Gastrocnemius medialis (tissue), 4 donors: ENCODE data around the gene MOCS3.

ENCODE experiments used
- POLR2A ChIP-seq, 2 donors: fragments of 450-650 bp; IDR thresholded peaks; one replicate each; pipeline ENCODE4 v1.6.1; 2017; ENCODE audit warnings: antibody characterized with exemption in 2 of 2, mild to moderate bottlenecking in 2 of 2, moderate library complexity in 2 of 2
- TF ChIP-seq, protein P1 (sequence below), 5 experiments: fragments of 450-650 bp in 3 of 5; fragments of 200-600 bp in 2 of 5; sonication (generic) in 2 of 5; IDR thresholded peaks in 4 of 5; conservative IDR thresholded peaks in 1 of 5; 1 replicate in 4 of 5; 2 replicates in 1 of 5; pipeline ENCODE4 v1.5.1; 2016 to 2019; ENCODE audit warnings: antibody characterized with exemption in 5 of 5, mild to moderate bottlenecking in 3 of 5, moderate library complexity in 3 of 5

DNA sequence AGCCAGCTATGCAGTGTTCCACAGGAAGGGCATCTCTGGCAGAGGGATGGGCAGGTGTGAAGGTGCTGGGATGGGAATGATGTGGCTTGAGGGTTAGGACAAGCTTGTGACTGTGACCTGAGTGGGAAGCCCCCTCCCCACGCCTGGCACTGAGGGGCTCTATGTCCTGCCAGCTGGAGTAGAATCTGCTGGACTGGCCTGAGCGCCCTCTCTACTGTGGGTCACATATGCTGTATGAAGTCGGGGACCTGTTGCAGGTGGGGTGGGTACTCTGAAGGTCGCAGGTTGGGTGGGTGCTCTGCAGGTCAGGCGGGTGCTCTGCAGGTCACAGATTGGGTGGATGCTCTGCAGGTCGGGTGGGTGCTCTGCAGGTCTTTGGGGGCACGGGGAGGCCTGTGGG, 44.0 kb downstream of the MOCS3 start:
- TF ChIP-seq, protein P1, sequence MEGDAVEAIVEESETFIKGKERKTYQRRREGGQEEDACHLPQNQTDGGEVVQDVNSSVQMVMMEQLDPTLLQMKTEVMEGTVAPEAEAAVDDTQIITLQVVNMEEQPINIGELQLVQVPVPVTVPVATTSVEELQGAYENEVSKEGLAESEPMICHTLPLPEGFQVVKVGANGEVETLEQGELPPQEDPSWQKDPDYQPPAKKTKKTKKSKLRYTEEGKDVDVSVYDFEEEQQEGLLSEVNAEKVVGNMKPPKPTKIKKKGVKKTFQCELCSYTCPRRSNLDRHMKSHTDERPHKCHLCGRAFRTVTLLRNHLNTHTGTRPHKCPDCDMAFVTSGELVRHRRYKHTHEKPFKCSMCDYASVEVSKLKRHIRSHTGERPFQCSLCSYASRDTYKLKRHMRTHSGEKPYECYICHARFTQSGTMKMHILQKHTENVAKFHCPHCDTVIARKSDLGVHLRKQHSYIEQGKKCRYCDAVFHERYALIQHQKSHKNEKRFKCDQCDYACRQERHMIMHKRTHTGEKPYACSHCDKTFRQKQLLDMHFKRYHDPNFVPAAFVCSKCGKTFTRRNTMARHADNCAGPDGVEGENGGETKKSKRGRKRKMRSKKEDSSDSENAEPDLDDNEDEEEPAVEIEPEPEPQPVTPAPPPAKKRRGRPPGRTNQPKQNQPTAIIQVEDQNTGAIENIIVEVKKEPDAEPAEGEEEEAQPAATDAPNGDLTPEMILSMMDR (IDR thresholded peaks at IDR 0.05 in 4 of 5, conservative IDR thresholded peaks at IDR 0.05 in 1 of 5), result no peak
- no peak for TF ChIP-seq POLR2A (IDR thresholded peaks at IDR 0.05)
